Measurements from ENCODE around the gene AFDN. TPM values are rescaled to one million over a fixed set of nuclear protein-coding genes. Genes with fewer than 3 reads are reported as not detected.

The AFDN gene
- total and polyA plus RNA-seq, 2 of the 8 experiments (the other 6 are each of a cell fraction or from before 2014, with no cell fraction given) = 53.4 to 192 TPM

DNA sequence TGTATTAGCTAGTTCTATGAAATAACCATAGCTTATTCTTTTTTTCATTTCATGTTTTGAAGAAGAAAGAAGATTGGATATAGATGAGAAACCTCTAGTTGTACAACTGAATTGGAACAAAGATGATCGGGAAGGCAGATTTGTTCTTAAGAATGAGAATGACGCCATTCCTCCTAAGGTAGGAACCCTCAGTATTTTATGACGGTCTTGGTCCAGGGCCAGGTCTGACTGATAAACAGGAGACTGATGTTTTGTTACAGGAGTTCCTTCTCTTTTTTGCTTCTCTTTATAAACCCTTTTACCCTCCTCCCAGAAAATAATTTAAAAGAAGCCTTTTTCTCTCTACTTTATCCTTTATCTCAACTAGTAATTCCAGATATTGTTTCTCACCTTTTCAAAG, 43.6 kb downstream of the AFDN start:
- Histone ChIP-seq H4K5ac (ENCODE audit: insufficient read length, low read depth, low read length) (no peak overlapping the region), H3K4me3 (ENCODE audit: extremely low read depth in 1 of 4, insufficient read depth in 2 of 4, low read depth in 3 of 4, low read length in 4 of 4) (no peak overlapping the region), H3K4me1 (replicated peaks in 1 of 4; ENCODE audit: control insufficient read depth in 3 of 4, insufficient read depth in 4 of 4, low read length in 3 of 4) (peaks cover 0 to 5% (median 3%) of the 10 kb centered on the region in 4 experiments; a peak in 4 of 7 replicates), H3K79me1 (ENCODE audit: low read depth, low read length) (peaks cover 4% of the 10 kb centered on the region), H2AK5ac (ENCODE audit: low read depth, low read length) (no peak overlapping the region), H2AFZ (ENCODE audit: low read length) (no peak overlapping the region), H2BK12ac (ENCODE audit: low read depth, low read length) (no peak overlapping the region), H3K27ac (ENCODE audit: low read depth, low read length) (no peak overlapping the region), H4K8ac (ENCODE audit: extremely low read depth, insufficient read depth, low read length) (no peak overlapping the region), H3K4me2 (ENCODE audit: insufficient read depth in 1 of 2, low read depth in 2 of 2, low read length in 2 of 2) (no peak overlapping the region), H3K23ac (ENCODE audit: insufficient read length) (no peak overlapping the region), H2BK20ac (ENCODE audit: low read length) (no peak overlapping the region), H3K56ac (replicated peaks; ENCODE audit: insufficient read length, low read depth, low read length) (no peak overlapping the region), H4K20me1 (replicated peaks in 1 of 2; ENCODE audit: control insufficient read depth in 1 of 2, insufficient read depth in 2 of 2, low read length in 2 of 2) (peaks cover 1% of the 10 kb centered on the region in 2 experiments), H2BK5ac (ENCODE audit: low read depth, low read length) (no peak overlapping the region), H3K18ac (ENCODE audit: extremely low read depth, low read length) (no peak overlapping the region), H3K79me2 (ENCODE audit: control insufficient read depth in 1 of 2, insufficient read depth in 2 of 2, low read length in 2 of 2) (peaks cover 0 to 44% of the 10 kb centered on the region in 2 experiments; a peak in 3 of 4 replicates), H2BK120ac (replicated peaks; ENCODE audit: low read depth, low read length) (no peak overlapping the region), H3K23me2 (ENCODE audit: low read depth, low read length) (no peaks in the 10 kb centered on the region), H3K27me3 (replicated peaks in 1 of 4; ENCODE audit: control insufficient read depth in 3 of 4, extremely low read depth in 1 of 4, insufficient read depth in 3 of 4, low read length in 3 of 4) (no peaks in the 10 kb centered on the region), H2BK15ac (ENCODE audit: low read length) (no peak overlapping the region), H3K14ac (ENCODE audit: insufficient read length) (no peak overlapping the region), H4K91ac (replicated peaks; ENCODE audit: insufficient read length, low read length) (no peak overlapping the region), H3K36me3 (ENCODE audit: control insufficient read depth in 2 of 4, insufficient read depth in 4 of 4, low read length in 3 of 4) (peaks cover 3 to 59% (median 21%) of the 10 kb centered on the region in 4 experiments; a peak in 6 of 8 replicates), H3K9me3 (ENCODE audit: insufficient read depth in 2 of 2, low read depth in 1 of 2, low read length in 1 of 2) (no peaks in the 10 kb centered on the region), H3K4ac (replicated peaks; ENCODE audit: insufficient read length, low read depth, low read length) (no peak overlapping the region), H3K9ac (replicated peaks in 1 of 4; ENCODE audit: extremely low read depth in 1 of 4, low read depth in 3 of 4, low read length in 3 of 4) (no peak overlapping the region)
- POLR2A ChIA-PET (ENCODE audit: partially characterized antibody) = no interaction called here
- CTCF ChIA-PET (ENCODE audit: partially characterized antibody) = no interaction called here
- FAIRE-seq (no peak), DNase-seq (ENCODE audit: low read depth in 1 of 2, low spot score in 2 of 2) (no peak)
- TF ChIP-seq TEAD4 (IDR thresholded peaks at IDR 0.05; ENCODE audit: low read depth, low read length) = no peak
- TF ChIP-seq CTCF (IDR thresholded peaks at IDR 0.05; ENCODE audit: control extremely low read depth in 1 of 3, insufficient read depth in 1 of 3, low read depth in 1 of 3, low read length in 3 of 3) = no peak
- TF ChIP-seq CBX8 (IDR thresholded peaks at IDR 0.05; ENCODE audit: borderline replicate concordance, low read depth, low read length) = no peak
- no peak for TF ChIP-seq POLR2AphosphoS5 (IDR thresholded peaks at IDR 0.05; ENCODE audit: low read depth, low read length)
- TF ChIP-seq, protein P1, sequence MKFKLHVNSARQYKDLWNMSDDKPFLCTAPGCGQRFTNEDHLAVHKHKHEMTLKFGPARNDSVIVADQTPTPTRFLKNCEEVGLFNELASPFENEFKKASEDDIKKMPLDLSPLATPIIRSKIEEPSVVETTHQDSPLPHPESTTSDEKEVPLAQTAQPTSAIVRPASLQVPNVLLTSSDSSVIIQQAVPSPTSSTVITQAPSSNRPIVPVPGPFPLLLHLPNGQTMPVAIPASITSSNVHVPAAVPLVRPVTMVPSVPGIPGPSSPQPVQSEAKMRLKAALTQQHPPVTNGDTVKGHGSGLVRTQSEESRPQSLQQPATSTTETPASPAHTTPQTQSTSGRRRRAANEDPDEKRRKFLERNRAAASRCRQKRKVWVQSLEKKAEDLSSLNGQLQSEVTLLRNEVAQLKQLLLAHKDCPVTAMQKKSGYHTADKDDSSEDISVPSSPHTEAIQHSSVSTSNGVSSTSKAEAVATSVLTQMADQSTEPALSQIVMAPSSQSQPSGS (IDR thresholded peaks at IDR 0.05; ENCODE audit: low read length) = no peak
- no peak for TF ChIP-seq ATF3 (IDR thresholded peaks at IDR 0.05; ENCODE audit: insufficient read depth, low read depth, low read length)
- 94% methylated on average over 3 of the region's 3 CpGs; no CpG with 5 or more reads in 1 of the 2 experiments for WGBS, 2 experiments (ENCODE audit: extremely low coverage in 1 of 2, insufficient coverage in 1 of 2, insufficient read length in 1 of 2, insufficient replicate concordance in 2 of 2, low coverage in 1 of 2, low lambda C conversion rate in 2 of 2, missing lambda C conversion rate in 1 of 2)

All from H1 (cell line).